ENCODE measurements around the gene AGER. TPM values are rescaled to one million over a fixed set of nuclear protein-coding genes. Genes with fewer than 3 reads are reported as not detected.

The AGER gene
- total and polyA plus RNA-seq, 9 of the 15 experiments (the other 6 are each of a cell fraction or from before 2014, with no cell fraction given), result 1.2 to 11.5 (median 4.1) TPM

DNA sequence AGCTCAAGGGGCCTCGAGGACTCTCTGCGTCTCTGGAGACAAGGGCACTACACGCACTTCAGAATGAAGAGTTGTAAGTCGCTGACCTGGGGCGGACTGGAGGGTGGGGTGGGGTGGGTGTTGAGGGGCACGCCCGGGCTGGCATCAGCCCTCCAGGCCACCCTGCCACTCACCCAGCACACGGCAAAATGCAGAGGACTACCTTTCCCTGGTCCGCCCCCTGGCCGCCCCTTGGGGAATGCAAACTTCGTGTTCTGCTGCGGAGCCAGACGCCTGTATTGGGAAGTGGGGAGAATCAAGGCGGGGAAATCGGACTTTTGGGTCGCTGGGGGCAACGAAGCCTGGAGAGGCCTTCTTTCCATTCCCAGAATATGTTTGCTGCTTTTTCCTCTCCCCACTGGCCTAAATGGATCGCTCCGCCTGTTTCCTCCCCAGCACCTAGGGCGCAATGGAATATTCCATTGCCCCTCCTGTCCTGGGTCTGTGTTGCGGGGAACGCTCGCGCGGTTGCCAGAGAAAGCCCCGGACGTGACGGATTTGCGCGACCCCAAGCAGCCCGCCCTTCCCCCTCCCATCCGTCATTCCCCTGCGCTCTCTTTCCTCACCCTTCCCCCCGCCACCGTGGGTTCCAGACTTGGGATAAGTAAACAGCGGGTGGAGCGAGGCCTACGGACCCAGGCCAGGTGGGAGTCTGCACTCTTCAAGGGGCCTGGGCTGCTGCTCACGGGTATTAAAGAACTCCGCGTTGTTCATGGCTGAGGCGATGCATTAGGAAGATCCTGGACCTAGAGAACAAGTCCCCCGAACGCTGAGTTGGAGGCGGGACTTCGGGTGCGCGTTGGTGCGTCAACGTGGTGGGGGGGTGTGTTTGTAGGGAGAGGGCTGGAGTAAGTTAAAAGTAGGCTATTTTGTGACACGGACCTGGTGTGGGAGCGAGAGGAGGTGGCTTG, 30.2 kb downstream of the AGER start, which contains the start of gene PPT2 (continued):
- TF ChIP-seq MECOM (CRISPR knock-in tag; IDR thresholded peaks at IDR 0.05) (0 out of 2 replicates have a peak, but pooled peaks have one; percentile 34), NR2C1 (IDR thresholded peaks at IDR 0.05) (peak; percentile 69), NR2C1 (tag; IDR thresholded peaks at IDR 0.05) (peak; percentile 59), CXXC5 (CRISPR knock-in tag; IDR thresholded peaks at IDR 0.05) (peak; percentile 89), ARID1B (IDR thresholded peaks at IDR 0.05) (no peak), NFE2 (IDR thresholded peaks at IDR 0.05; ENCODE audit: low read depth) (no peak), EP400 (IDR thresholded peaks at IDR 0.05) (peak; percentile 92; the same call in 1 of the 2 replicates), FOXK1 (CRISPR knock-in tag; IDR thresholded peaks at IDR 0.05; ENCODE audit: borderline replicate concordance) (no peak), ZNF23 (CRISPR knock-in tag; IDR thresholded peaks at IDR 0.05) (no peak), GATA2 (CRISPR knock-in tag; IDR thresholded peaks at IDR 0.05) (no peak), ZNF24 (IDR thresholded peaks at IDR 0.05) (0 out of 2 replicates have a peak, but pooled peaks have one; percentile 24), ZBTB7A (IDR thresholded peaks at IDR 0.05; ENCODE audit: borderline replicate concordance, control insufficient read depth, low read depth, low read length) (peak; percentile 82; the same call in 1 of the 2 replicates), ZNF175 (CRISPR knock-in tag; IDR thresholded peaks at IDR 0.05; ENCODE audit: low read depth) (peak; percentile 60; the same call in 1 of the 2 replicates), YBX1 (IDR thresholded peaks at IDR 0.05) (no peak), GTF2E2 (tag; IDR thresholded peaks at IDR 0.05) (no peak; the same call in 1 of the 2 replicates), ZNF444 (CRISPR knock-in tag; IDR thresholded peaks at IDR 0.05) (no peak), MCM2 (IDR thresholded peaks at IDR 0.05; ENCODE audit: low read depth) (no peak)
- TF ChIP-seq, protein P1, sequence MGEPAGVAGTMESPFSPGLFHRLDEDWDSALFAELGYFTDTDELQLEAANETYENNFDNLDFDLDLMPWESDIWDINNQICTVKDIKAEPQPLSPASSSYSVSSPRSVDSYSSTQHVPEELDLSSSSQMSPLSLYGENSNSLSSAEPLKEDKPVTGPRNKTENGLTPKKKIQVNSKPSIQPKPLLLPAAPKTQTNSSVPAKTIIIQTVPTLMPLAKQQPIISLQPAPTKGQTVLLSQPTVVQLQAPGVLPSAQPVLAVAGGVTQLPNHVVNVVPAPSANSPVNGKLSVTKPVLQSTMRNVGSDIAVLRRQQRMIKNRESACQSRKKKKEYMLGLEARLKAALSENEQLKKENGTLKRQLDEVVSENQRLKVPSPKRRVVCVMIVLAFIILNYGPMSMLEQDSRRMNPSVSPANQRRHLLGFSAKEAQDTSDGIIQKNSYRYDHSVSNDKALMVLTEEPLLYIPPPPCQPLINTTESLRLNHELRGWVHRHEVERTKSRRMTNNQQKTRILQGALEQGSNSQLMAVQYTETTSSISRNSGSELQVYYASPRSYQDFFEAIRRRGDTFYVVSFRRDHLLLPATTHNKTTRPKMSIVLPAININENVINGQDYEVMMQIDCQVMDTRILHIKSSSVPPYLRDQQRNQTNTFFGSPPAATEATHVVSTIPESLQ (CRISPR knock-in tag; IDR thresholded peaks at IDR 0.05), result no peak
- TF ChIP-seq, protein P2, sequence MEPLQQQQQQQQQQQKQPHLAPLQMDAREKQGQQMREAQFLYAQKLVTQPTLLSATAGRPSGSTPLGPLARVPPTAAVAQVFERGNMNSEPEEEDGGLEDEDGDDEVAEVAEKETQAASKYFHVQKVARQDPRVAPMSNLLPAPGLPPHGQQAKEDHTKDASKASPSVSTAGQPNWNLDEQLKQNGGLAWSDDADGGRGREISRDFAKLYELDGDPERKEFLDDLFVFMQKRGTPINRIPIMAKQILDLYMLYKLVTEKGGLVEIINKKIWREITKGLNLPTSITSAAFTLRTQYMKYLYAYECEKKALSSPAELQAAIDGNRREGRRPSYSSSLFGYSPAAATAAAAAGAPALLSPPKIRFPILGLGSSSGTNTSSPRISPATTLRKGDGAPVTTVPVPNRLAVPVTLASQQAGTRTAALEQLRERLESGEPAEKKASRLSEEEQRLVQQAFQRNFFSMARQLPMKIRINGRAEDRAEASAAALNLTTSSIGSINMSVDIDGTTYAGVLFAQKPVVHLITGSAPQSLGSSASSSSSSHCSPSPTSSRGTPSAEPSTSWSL (CRISPR knock-in tag; IDR thresholded peaks at IDR 0.05; ENCODE audit: borderline replicate concordance), result no peak
- TF ChIP-seq, protein P3, sequence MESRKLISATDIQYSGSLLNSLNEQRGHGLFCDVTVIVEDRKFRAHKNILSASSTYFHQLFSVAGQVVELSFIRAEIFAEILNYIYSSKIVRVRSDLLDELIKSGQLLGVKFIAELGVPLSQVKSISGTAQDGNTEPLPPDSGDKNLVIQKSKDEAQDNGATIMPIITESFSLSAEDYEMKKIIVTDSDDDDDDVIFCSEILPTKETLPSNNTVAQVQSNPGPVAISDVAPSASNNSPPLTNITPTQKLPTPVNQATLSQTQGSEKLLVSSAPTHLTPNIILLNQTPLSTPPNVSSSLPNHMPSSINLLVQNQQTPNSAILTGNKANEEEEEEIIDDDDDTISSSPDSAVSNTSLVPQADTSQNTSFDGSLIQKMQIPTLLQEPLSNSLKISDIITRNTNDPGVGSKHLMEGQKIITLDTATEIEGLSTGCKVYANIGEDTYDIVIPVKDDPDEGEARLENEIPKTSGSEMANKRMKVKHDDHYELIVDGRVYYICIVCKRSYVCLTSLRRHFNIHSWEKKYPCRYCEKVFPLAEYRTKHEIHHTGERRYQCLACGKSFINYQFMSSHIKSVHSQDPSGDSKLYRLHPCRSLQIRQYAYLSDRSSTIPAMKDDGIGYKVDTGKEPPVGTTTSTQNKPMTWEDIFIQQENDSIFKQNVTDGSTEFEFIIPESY (CRISPR knock-in tag; IDR thresholded peaks at IDR 0.05), result peak; percentile 32; the same call in 1 of the 2 replicates
- TF ChIP-seq, protein P4, sequence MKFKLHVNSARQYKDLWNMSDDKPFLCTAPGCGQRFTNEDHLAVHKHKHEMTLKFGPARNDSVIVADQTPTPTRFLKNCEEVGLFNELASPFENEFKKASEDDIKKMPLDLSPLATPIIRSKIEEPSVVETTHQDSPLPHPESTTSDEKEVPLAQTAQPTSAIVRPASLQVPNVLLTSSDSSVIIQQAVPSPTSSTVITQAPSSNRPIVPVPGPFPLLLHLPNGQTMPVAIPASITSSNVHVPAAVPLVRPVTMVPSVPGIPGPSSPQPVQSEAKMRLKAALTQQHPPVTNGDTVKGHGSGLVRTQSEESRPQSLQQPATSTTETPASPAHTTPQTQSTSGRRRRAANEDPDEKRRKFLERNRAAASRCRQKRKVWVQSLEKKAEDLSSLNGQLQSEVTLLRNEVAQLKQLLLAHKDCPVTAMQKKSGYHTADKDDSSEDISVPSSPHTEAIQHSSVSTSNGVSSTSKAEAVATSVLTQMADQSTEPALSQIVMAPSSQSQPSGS (CRISPR knock-in tag; IDR thresholded peaks at IDR 0.05), result no peak
